HG03432 (cell line): ENCODE measurements around the gene PRKCZ.

Experiments used
- ATAC-seq: cut with Tn5 transposase; IDR thresholded peaks from one replicate; pipeline ENCODE4 v1.9.1; 2021; ENCODE audit warnings: mild to moderate bottlenecking, moderate library complexity; ENCODE audit not compliant: unreplicated experiment

Gene PRKCZ

DNA sequence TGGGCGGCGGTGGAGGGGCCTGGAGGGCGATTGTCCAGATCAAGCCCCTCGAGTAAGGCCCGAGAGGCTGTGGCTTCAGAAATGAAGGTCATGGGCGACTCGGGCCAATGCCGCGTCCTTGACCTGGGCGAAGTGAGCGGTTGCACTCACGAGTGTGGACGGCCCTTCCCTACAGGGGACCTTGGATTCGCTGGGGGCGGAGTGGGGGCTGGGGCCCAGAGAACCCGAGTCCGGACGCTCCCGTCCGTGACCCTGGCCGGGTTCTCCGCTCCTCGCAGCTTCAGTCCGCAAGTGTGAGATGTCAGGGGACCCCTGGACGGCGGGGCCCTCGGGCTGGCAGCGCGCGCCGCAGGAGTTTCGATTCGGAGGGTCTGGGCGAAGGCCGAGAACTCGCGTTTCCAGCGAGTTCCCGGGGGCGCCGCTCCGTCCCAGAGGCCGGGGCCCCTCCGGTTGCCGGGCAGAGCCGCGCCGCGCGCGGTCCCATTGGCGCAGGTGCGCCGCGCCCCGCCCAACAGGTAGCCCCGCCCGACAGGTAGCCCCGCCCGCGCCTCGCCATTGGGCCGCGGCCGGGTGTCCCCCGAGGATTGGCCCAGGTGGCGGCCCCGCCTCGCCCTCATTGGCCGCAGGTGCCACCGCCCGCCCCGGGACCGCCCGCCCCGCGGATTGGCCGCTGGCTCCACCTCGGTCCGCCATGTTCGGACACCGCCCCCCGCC, at the start of gene PRKCZ:
Gene PRKCZ, plus strand, starts transcription at position 694 of the 714 bp plus-strand sequence. CDS start 220 bp downstream, outside the sequence.
- no peak for ATAC-seq

DNA sequence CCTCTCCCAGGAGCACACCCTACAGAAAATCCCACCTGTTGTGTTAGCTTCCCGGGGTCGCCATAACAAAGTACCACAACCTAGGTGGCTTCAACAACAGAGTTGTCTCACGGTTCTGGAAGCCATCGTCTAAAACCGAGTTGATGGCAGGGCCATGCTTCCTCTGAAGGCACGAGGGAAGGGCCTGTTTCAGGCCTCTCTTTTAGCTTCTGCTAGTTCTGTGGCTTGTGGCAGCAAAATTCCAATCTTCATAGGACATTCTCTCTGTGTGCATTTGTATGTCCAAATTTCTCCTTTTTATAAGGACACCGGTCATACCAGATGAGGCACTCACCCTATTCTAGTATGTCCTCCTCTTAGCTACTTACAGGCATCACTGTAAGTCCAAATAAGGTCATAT, 49.8 kb upstream of the PRKCZ start:
- ATAC-seq, result no peak

GRCh38 chr1:2000850-2001249, 49.4 kb upstream of the PRKCZ start:
- no peak for ATAC-seq

DNA sequence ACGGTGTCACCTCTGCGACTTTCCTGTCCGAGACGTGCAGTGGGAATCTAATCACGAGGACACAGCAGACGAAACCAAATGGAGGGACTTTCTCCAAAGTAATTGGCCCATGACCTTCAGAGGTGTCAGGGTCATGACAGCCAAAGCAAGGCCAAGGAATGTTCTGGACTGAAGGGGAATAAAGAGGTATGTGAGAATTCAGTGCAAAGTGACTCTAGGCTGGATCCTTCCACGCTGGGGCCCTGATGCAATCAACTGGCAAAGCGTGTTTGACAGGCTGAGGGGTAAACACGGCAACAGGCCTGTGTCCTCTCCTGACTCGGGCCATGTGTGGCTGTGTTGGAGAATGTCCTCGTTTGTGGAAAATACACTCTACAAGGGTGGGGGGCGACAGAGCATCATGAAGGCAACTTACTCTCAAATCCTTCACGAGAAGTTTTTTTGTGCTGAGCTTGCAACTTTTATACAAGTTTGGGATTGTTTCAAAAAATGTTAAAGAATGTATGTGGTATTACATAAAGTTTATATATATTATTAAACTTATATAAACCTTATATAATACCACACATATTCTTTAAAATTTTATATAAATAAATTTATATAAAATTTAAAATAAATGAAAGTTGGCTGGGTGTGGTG, 48.3 kb upstream of the PRKCZ start:
- no peak for ATAC-seq

DNA sequence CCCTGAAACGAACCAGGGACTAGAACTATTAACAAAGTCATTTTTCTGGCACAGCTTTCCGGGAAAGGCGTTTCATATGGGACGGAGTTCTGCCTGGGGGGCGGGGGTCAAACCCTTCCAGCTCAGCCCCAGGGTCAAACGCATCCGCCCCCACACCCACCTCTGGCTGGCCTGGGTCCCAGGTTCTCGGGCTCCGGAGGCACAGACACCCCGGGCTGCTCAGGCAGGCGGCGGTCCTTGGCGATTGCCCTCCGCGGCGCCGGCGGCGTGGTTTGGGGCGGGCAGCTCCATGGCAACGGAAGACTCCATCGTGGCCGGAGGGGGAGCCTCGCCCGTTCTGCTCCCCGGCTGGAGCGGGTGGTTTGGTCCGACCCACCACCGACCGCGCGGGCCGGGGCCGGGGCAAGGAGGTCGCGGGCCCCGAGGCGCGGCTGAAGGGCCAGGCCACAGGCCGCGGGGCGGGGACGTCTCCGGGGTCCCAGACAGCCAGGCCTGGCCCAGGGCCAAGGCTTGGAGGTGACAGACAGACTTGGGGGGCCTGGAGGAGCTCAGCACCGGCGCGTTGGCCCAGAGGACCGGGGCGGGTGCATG, 46.6 kb upstream of the PRKCZ start, which contains the start of gene CFAP74:
Gene CFAP74, minus strand, starts transcription at position 246 of the 591 bp plus-strand sequence. CDS start 12,830 bp downstream, outside the sequence.
- no peak for ATAC-seq

DNA sequence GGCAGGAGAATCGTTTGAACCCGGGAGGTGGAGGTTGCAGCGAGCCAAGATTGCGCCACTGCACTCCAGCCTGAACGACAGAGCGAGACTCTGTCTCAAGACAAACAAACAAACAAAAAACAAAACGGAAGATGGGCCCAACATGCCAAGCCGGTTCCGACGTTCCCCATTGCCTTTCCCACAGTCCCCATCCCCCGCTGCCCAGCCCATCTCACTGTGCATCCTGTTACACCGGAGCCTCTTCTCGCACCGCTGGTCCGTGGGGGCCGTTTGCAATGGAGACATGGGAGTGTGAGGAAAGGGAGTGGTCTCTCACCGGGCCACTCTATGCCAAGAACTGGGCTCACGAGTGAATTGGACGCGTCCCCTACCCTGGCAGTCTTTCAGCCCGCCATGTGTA, 45.4 kb upstream of the PRKCZ start:
- no peak for ATAC-seq

DNA sequence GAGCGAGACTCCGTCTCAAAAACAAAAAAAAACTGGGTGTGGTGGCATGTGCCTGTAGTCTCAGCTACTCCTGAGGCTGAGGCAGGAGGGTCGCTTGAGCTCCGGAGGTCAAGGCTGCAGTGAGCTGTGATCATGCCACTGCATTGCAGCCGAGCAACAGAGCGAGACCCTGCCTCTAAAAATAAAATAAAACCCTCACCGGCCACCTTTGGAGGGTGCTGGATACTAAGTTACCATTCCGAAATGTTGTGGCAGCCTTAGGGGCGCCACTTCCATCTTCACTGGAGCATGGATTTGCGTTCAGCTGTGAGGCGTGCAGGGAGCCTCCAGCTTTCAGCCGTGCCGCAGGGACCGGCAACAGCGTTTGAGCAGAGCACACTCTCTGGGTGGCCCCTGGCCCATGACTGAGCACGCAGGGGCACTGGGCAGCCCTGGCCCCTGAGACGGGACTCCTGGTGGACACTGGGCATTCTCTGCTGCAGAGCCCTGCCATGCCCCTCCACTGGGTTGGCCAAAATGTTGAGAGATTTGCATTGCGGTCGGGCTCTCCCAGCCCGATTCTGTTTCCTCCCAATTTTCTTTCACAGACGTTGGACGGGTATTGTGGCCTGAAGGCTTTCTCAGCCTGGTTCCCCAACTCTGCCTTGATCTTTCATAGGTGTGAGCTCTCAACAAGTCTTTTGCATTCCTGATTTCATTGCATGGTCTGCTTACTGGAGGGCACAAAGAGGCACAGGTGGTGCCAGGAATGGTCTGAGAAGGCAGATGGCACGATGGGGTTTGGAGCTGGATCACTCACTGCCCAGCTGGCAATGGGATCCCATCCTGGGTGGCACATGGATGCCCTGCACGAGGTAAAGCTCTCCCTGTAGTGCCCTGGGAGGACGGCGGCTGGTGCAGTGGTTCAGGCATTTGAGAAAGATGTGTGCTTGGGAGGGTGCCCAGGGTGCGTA, 40.8 kb upstream of the PRKCZ start:
- no peak for ATAC-seq

DNA sequence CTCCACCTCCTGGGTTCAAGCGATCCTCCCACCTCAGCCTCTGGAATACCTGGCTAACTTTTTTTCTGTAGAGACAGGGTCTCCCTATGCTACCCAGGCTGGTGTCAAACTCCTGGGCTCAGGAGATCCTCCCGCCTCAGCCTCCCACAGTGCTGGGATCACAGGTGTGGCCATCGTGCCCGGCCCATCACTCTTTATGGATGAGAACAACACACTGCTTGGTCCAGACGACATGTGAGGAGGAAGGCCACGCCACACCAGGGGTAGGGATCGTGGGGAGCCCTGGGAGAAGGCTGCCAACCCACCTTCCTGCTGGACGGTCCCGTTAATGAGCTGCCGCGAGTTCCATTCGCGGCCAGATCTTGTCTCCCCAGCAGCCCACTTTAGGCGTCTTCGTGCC, 36.0 kb upstream of the PRKCZ start:
- ATAC-seq, result no peak

- no peak for ATAC-seq
These were observed 35.2 kb upstream of the PRKCZ start for GRCh38 chr1:2014741-2015735.

- ATAC-seq, result no peak
These were observed 34.1 kb upstream of the PRKCZ start for GRCh38 chr1:2016123-2016522.

DNA sequence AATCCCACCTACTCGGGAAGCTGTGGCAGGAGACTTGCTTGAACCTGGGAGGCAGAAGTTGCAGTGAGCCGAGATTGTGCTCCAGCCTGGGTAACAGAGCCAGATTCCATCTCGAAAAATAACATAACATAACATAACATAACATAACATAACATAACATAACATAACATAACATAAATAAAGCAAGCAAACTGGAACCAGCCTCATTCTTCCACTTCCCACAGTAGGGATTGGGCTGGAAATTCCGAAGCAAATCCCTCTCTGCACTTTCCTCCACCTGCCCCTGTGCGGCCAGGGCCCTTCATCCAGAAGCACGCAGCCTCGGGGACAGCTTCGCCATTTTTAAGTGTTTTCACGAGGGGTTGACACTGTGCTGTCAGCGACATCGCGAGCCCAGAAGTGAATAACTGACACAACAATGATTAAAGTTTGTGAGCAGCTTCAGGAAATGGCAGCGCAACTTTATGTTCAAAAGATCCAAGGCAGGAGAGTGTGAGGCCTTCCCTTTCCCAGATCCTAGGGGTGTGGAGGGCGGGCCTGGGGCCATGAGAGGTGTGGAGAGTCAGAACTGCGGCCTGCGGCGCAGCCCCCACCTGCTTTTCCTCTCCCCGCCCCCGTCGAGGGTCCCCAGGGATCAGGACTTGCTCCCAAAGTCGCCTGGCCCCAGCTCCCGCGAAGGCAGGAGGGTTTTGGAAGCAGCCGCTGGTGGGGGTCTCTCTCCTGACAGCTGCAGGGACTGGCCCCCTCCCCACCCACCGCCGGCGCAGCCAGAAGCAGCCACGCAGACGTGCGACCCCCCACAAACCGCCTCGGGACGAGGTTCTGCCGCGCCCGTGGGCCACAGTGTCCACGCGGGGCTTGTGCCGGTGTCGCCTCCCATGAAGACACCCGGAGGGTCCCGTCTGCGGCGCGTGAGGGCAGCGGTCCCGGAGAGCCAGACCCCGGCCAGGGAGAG, 31.7 kb upstream of the PRKCZ start:
- no peak for ATAC-seq

- ATAC-seq, result no peak
These were observed 31.1 kb upstream of the PRKCZ start, which contains the start of gene GABRD for GRCh38 chr1:2019172-2019543. TSS of gene GABRD (plus strand) at chr1:2019345. CDS start at chr1:2019424, 79 bp downstream.

- ATAC-seq, result no peak
These were observed 30.5 kb upstream of the PRKCZ start for GRCh38 chr1:2019571-2020309.

GRCh38 chr1:2020310-2020655, 29.9 kb upstream of the PRKCZ start:
- no peak for ATAC-seq

DNA sequence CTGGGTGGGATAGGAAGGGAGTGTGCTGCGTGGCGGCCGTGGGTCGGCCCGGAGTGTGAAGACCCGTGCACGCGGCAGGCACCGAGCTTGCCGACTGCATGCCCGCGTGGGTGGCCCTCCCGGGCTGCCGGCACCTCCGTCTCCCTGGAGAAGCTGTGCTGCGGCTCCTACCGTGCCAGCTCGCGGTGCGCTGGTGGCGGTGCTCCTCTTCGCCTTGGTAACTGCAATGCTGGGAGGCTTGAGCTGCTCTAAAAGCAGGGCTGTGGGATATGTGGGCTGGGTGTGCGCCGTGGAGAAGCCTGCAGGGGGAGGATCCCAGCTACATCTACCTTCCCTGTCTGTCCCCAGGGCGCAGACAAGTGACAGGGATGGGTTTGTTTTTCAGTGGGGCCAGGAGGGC, 28.7 kb upstream of the PRKCZ start:
- ATAC-seq, result no peak

DNA sequence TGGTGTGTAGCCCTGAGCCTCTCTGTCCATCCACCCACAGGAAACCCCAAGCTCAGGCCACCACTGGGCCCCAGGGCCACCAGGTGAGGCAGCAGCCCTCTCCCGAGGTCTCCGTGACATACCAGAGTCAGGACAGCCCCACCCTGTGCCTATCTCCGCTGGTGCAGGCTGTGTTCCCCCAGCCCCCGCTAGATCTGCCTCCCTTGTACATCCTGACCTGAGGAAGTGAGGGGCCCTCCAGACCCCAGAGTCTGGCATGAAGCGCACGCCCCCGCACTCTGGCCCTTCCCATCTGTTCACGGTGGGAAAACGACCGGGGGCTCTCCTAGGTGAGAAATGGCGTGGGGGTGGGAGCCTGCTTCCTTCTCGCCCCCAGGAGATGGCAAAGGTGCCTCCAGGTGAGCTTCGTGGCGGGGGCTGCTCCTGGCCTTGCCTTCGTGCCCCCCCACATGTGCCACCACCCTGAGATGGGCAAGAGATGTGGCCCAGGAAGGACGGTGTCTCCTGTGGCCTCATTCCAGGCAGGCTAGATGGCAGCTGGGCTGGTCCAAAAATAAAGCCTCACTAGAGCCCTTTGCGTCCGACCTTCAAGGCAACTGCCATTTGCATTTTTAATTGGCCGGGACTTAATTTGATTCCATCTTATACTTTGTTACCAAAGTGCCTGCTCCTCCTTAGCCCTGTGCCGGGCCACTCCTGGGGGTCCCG, 28.0 kb upstream of the PRKCZ start:
- no peak for ATAC-seq

GRCh38 chr1:2023187-2023586, 27.0 kb upstream of the PRKCZ start:
- ATAC-seq, result no peak
